Measurements from ENCODE around the gene PRKD2. TPM values are rescaled to one million over a fixed set of nuclear protein-coding genes. Genes with fewer than 3 reads are reported as not detected.

Gene PRKD2
- total RNA-seq, 2 donors from 2014 or later = 112 to 122 TPM

GRCh38 chr19:46733690-46734292 is 16.9 kb upstream of the PRKD2 start:
- DNase-seq = no peak
- H3K27me3 Mint-ChIP-seq = no peaks in the 10 kb centered on the region
- H3K4me1 Mint-ChIP-seq = peaks cover 21% of the 10 kb centered on the region
- no peak overlapping the region for H3K27ac Mint-ChIP-seq
- H3K9me3 ChIP-seq (ENCODE audit: control insufficient read depth, low read length, poor library complexity, severe bottlenecking) = no peaks in the 10 kb centered on the region
- H3K4me3 Mint-ChIP-seq = no peak overlapping the region
- H3K36me3 Mint-ChIP-seq (ENCODE audit: low read depth) = peaks cover 3% of the 10 kb centered on the region
- ATAC-seq = no peak

GRCh38 chr19:46732966-46733689 is 16.2 kb upstream of the PRKD2 start:
- H3K36me3 Mint-ChIP-seq (ENCODE audit: low read depth) = peaks cover 3% of the 10 kb centered on the region
- peaks cover 23% of the 10 kb centered on the region for H3K4me1 Mint-ChIP-seq
- no peak for DNase-seq
- no peak overlapping the region for H3K27ac Mint-ChIP-seq
- H3K4me3 Mint-ChIP-seq = no peak overlapping the region
- H3K27me3 Mint-ChIP-seq = no peaks in the 10 kb centered on the region
- ATAC-seq = no peak
- H3K9me3 ChIP-seq (ENCODE audit: control insufficient read depth, low read length, poor library complexity, severe bottlenecking) = no peaks in the 10 kb centered on the region

- no peaks in the 10 kb centered on the region for H3K9me3 ChIP-seq (ENCODE audit: control insufficient read depth, low read length, poor library complexity, severe bottlenecking)
- no peak overlapping the region for H3K4me3 Mint-ChIP-seq
- ATAC-seq (no peak), DNase-seq (no peak)
- no peak overlapping the region for H3K27ac Mint-ChIP-seq
- no peaks in the 10 kb centered on the region for H3K27me3 Mint-ChIP-seq
- peaks cover 26% of the 10 kb centered on the region for H3K4me1 Mint-ChIP-seq
- peaks cover 3% of the 10 kb centered on the region for H3K36me3 Mint-ChIP-seq (ENCODE audit: low read depth)
Observed at GRCh38 chr19:46732172-46732938, 15.4 kb upstream of the PRKD2 start.

GRCh38 chr19:46731584-46731983 is 14.7 kb upstream of the PRKD2 start:
- H3K4me3 Mint-ChIP-seq = peak overlapping the region; percentile 59
- H3K27me3 Mint-ChIP-seq = no peaks in the 10 kb centered on the region
- peaks cover 26% of the 10 kb centered on the region for H3K4me1 Mint-ChIP-seq
- H3K36me3 Mint-ChIP-seq (ENCODE audit: low read depth) = peaks cover 3% of the 10 kb centered on the region
- ATAC-seq (no peak), DNase-seq (no peak)
- H3K27ac Mint-ChIP-seq = no peak overlapping the region
- H3K9me3 ChIP-seq (ENCODE audit: control insufficient read depth, low read length, poor library complexity, severe bottlenecking) = no peaks in the 10 kb centered on the region

DNA sequence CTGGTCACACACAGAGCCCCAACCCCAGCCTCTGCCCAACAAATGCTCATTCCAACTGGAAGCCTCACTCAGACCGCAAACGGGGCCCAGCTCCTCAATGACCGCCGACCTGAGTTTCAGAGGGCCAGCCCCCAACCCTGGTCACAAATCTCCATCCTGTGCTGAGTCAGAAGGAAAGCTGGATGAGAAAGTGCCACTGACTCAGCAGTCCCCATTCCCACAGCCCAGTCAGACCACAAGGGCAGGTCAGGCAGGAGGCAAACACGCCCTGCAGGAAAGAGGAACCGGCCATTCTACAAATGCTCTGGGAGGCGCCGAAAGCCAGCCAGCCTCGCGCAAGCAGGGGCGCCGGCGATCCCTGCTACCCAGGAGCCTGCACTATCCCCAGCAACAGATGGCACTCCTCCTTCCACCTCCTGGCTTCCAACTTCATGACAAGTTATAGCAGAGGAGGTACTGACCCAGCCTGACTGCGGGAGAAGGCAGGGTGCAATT is 14.1 kb upstream of the PRKD2 start:
- Mint-ChIP-seq H3K27me3 (no peaks in the 10 kb centered on the region), H3K36me3 (ENCODE audit: low read depth) (peaks cover 3% of the 10 kb centered on the region), H3K27ac (no peak overlapping the region), H3K4me3 (peak overlapping the region; percentile 5), H3K4me1 (peaks cover 26% of the 10 kb centered on the region)
- DNase-seq (no peak), ATAC-seq (no peak)
- H3K9me3 ChIP-seq (ENCODE audit: control insufficient read depth, low read length, poor library complexity, severe bottlenecking) = no peaks in the 10 kb centered on the region

DNA sequence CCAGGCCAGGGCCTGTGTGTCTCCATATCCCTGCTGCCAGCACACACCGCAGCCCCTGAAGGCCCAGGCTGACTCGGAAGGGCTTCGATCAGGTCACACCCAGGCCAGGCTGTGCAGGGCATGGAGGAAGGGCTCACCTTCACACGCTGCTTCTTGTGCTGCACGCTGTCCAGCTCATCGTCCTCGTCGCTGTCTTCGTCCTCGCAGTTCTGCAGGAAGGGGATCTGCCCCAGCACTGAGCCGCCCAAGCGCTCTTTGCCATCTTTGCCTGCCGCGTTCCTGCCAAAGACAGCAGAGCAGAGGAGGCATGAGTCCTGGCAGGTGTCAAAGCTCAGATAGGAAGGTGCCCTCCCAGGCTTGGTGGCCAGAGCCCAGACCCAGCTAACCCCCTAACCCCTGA is 13.7 kb upstream of the PRKD2 start:
- Mint-ChIP-seq H3K4me1 (peaks cover 26% of the 10 kb centered on the region), H3K4me3 (no peak overlapping the region), H3K36me3 (ENCODE audit: low read depth) (peaks cover 3% of the 10 kb centered on the region), H3K27me3 (no peaks in the 10 kb centered on the region), H3K27ac (no peak overlapping the region)
- DNase-seq (no peak), ATAC-seq (no peak)
- no peaks in the 10 kb centered on the region for H3K9me3 ChIP-seq (ENCODE audit: control insufficient read depth, low read length, poor library complexity, severe bottlenecking)

DNA sequence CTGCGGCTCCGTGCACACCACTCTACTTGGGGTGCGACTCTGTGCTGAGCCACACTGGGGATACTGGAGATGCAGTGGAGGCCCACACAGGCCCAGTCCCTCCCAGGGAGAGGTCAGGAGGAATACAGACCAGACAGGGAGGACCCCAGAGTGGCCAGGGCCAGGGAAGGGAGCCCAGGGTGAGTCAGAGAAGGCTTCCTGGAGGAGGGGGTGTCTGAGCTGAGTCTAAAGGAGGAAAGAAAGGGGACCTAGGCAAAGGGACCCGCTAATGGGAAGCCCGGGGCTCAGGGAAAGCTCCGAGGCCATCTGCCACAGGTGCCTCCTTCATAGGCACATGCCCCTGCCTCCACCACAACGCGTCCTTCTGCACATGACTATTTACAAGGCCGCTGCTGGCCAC is 13.3 kb upstream of the PRKD2 start:
- no peaks in the 10 kb centered on the region for H3K9me3 ChIP-seq (ENCODE audit: control insufficient read depth, low read length, poor library complexity, severe bottlenecking)
- peaks cover 3% of the 10 kb centered on the region for H3K36me3 Mint-ChIP-seq (ENCODE audit: low read depth)
- no peak overlapping the region for H3K27ac Mint-ChIP-seq
- no peak overlapping the region for H3K4me3 Mint-ChIP-seq
- no peaks in the 10 kb centered on the region for H3K27me3 Mint-ChIP-seq
- peaks cover 26% of the 10 kb centered on the region for H3K4me1 Mint-ChIP-seq
- DNase-seq (no peak), ATAC-seq (no peak)

GRCh38 chr19:46729696-46730095 is 12.8 kb upstream of the PRKD2 start:
- H3K4me3 Mint-ChIP-seq = no peak overlapping the region
- H3K27ac Mint-ChIP-seq = no peak overlapping the region

GRCh38 chr19:46728693-46729339 is 11.9 kb upstream of the PRKD2 start:
- no peaks in the 10 kb centered on the region for H3K9me3 ChIP-seq (ENCODE audit: control insufficient read depth, low read length, poor library complexity, severe bottlenecking)
- Mint-ChIP-seq H3K27me3 (no peaks in the 10 kb centered on the region), H3K36me3 (ENCODE audit: low read depth) (peaks cover 3% of the 10 kb centered on the region), H3K4me1 (peaks cover 28% of the 10 kb centered on the region), H3K27ac (peak overlapping the region; percentile 49), H3K4me3 (peak overlapping the region; percentile 77)
- peak; percentile 67 to 88 (median 82) for DNase-seq
- ATAC-seq = peak; percentile 87

More at GRCh38 chr19:46729696-46730095, 12.8 kb upstream of the PRKD2 start:
- H3K9me3 ChIP-seq (ENCODE audit: control insufficient read depth, low read length, poor library complexity, severe bottlenecking) = no peaks in the 10 kb centered on the region
- no peak for ATAC-seq
- Mint-ChIP-seq H3K27me3 (no peaks in the 10 kb centered on the region), H3K4me1 (peaks cover 26% of the 10 kb centered on the region), H3K36me3 (ENCODE audit: low read depth) (peaks cover 3% of the 10 kb centered on the region)
- DNase-seq = no peak

- ATAC-seq = no peak
- H3K9me3 ChIP-seq (ENCODE audit: control insufficient read depth, low read length, poor library complexity, severe bottlenecking) = no peaks in the 10 kb centered on the region
- Mint-ChIP-seq H3K4me3 (no peak overlapping the region), H3K4me1 (peaks cover 28% of the 10 kb centered on the region), H3K36me3 (ENCODE audit: low read depth) (peaks cover 3% of the 10 kb centered on the region), H3K27me3 (no peaks in the 10 kb centered on the region), H3K27ac (peak overlapping the region; percentile 49)
- DNase-seq = no peak
Observed at GRCh38 chr19:46728208-46728607, 11.3 kb upstream of the PRKD2 start.

DNA sequence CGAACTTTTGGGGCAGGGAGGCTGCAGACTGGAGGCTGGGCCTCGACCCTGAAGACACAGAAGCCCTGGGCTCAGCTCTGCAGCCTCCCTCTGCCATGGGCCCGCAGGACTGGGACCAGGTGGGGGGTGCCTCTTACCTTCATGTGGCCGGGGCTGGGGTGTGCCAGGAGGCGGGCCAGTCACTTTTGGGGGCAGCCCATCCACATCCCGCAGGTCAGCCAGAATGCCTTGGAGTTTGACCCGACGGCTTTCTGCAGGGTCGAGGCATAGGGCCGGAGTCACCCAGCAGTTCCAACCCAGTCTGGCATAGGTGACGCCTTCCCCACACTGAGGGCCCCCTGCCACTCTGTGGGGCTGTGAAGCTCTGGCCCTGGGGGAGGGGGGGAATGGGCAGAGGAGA is 10.8 kb upstream of the PRKD2 start:
- H3K9me3 ChIP-seq (ENCODE audit: control insufficient read depth, low read length, poor library complexity, severe bottlenecking) = no peaks in the 10 kb centered on the region
- Mint-ChIP-seq H3K4me3 (no peak overlapping the region), H3K27me3 (no peaks in the 10 kb centered on the region), H3K36me3 (ENCODE audit: low read depth) (peaks cover 3% of the 10 kb centered on the region), H3K27ac (no peak overlapping the region), H3K4me1 (peaks cover 28% of the 10 kb centered on the region)
- DNase-seq = no peak
- no peak for ATAC-seq

DNA sequence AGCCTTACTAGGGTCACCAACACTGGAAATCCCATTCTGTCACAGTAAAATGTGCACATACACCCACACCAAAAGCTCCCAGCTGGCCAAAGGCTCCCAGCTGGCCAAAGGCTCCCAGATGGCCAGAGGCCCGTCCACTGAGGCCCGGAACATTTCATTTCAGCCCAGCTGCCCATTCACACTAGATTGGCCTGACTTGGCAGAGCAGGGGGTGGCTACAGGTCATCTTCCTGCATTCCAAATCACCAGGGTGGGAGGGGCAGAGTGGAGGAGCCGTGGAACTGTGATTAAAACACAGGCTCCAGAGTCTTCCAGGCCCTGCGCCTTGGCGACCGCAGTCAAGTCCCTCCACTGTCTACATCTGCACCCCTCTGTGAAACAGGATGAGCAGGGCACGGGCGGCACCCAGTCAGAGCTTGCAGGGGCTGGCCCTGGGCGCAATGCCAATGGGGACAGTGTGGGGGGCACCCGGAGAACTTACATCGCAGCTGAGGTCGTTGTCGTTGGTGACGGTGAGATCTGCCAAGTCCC is 10.1 kb upstream of the PRKD2 start:
- Mint-ChIP-seq H3K4me1 (peaks cover 29% of the 10 kb centered on the region), H3K27ac (no peak overlapping the region), H3K4me3 (no peak overlapping the region), H3K27me3 (no peaks in the 10 kb centered on the region), H3K36me3 (ENCODE audit: low read depth) (peaks cover 4% of the 10 kb centered on the region)
- ATAC-seq (no peak), DNase-seq (no peak)
- no peaks in the 10 kb centered on the region for H3K9me3 ChIP-seq (ENCODE audit: control insufficient read depth, low read length, poor library complexity, severe bottlenecking)

GRCh38 chr19:46726551-46726950 is 9.6 kb upstream of the PRKD2 start:
- Mint-ChIP-seq H3K27ac (no peak overlapping the region), H3K36me3 (ENCODE audit: low read depth) (peaks cover 4% of the 10 kb centered on the region), H3K4me1 (peaks cover 27% of the 10 kb centered on the region), H3K4me3 (no peak overlapping the region), H3K27me3 (no peaks in the 10 kb centered on the region)
- DNase-seq = no peak
- ATAC-seq = no peak
- no peaks in the 10 kb centered on the region for H3K9me3 ChIP-seq (ENCODE audit: control insufficient read depth, low read length, poor library complexity, severe bottlenecking)

All from T-helper 17 cell (primary cell).